ENCODE results near the gene CAVIN3. TPM values are rescaled to one million over a fixed set of nuclear protein-coding genes. Genes with fewer than 3 reads are reported as not detected.

CAVIN3 gene
- 100 to 1,000 TPM in 2 of 9 donors, 10 to 100 TPM in 7; 17.8 to 110 (median 48.5) TPM for total RNA-seq
- 100 to 1,000 TPM in 1 of 3 donors, 10 to 100 TPM in 1, 1 to 10 TPM in 1; 8.4 to 126 (median 70.0) TPM for polyA plus RNA-seq
- long read RNA-seq, donor 1, transcript CAVIN3-201 (2 exons, 1,174 nt) = major isoform, 33 of 33 reads
- long read RNA-seq, donor 1, partial matches to known transcripts = 0 of 33 reads
- long read RNA-seq, donor 1, other reads (novel, unspliced or antisense) = 0 of 33 reads
- long read RNA-seq, donor 2, transcript CAVIN3-201 (2 exons, 1,174 nt) = major isoform, 9 of 9 reads
- long read RNA-seq, donor 2, partial matches to known transcripts = 0 of 9 reads
- long read RNA-seq, donor 2, other reads (novel, unspliced or antisense) = 0 of 9 reads
- long read RNA-seq, donor 3, transcript CAVIN3-201 (2 exons, 1,174 nt) = major isoform, 21 of 21 reads
- long read RNA-seq, donor 3, partial matches to known transcripts = 0 of 21 reads
- long read RNA-seq, donor 3, other reads (novel, unspliced or antisense) = 0 of 21 reads
- long read RNA-seq, donor 4, transcript CAVIN3-201 (2 exons, 1,174 nt) = major isoform, 16 of 19 reads
- long read RNA-seq, donor 4, partial matches to known transcripts = 0 of 19 reads
- long read RNA-seq, donor 4, other reads (novel, unspliced or antisense) = 3 of 19 reads
- long read RNA-seq, donor 5, transcript CAVIN3-201 (2 exons, 1,174 nt) = major isoform, 68 of 72 reads
- long read RNA-seq, donor 5, partial matches to known transcripts = 0 of 72 reads
- long read RNA-seq, donor 5, other reads (novel, unspliced or antisense) = 3 of 72 reads
- long read RNA-seq, donor 6, transcript CAVIN3-201 (2 exons, 1,174 nt) = major isoform, 22 of 28 reads
- long read RNA-seq, donor 6, partial matches to known transcripts = 3 of 28 reads
- long read RNA-seq, donor 6, other reads (novel, unspliced or antisense) = 1 of 28 reads
- long read RNA-seq, donor 7, transcript CAVIN3-201 (2 exons, 1,174 nt) = major isoform, 27 of 27 reads
- long read RNA-seq, donor 7, partial matches to known transcripts = 0 of 27 reads
- long read RNA-seq, donor 7, other reads (novel, unspliced or antisense) = 0 of 27 reads
- long read RNA-seq, donor 8, transcript CAVIN3-201 (2 exons, 1,174 nt) = major isoform, 29 of 31 reads
- long read RNA-seq, donor 8, partial matches to known transcripts = 0 of 31 reads
- long read RNA-seq, donor 8, other reads (novel, unspliced or antisense) = 0 of 31 reads
- long read RNA-seq, donor 9, transcript CAVIN3-201 (2 exons, 1,174 nt) = major isoform, 18 of 18 reads
- long read RNA-seq, donor 9, partial matches to known transcripts = 0 of 18 reads
- long read RNA-seq, donor 9, other reads (novel, unspliced or antisense) = 0 of 18 reads
- long read RNA-seq, donor 10, transcript CAVIN3-201 (2 exons, 1,174 nt) = major isoform, 12 of 12 reads
- long read RNA-seq, donor 10, partial matches to known transcripts = 0 of 12 reads
- long read RNA-seq, donor 10, other reads (novel, unspliced or antisense) = 0 of 12 reads

GRCh38 chr11:6320411-6321155, at the start of gene CAVIN3:
CAVIN3 (minus strand) TSS chr11:6320501; CDS start chr11:6320476, 25 bp downstream.
- no peaks in the 10 kb centered on the region for H3K27me3 ChIP-seq
- WGBS, 4 donors = 12 to 39% (median 21%) methylated on average over 6 to 44 of the region's 44 CpGs
- intact Hi-C loops (cut with DNase I) = no loop called here
- peak; percentile 14 to 59 for TF ChIP-seq POLR2A (IDR thresholded peaks at IDR 0.05)
- TF ChIP-seq CTCF (IDR thresholded peaks at IDR 0.05) = no peak
- peak within 1 kb of the TSS in 3 of 4 donors; percentile 6 to 47 (median 11) for H3K4me3 ChIP-seq
- no peaks in the 10 kb centered on the region for H3K9me3 ChIP-seq (replicated peaks in 1 of 3)
- peak; percentile 73 to 88 (median 83) for DNase-seq
- peak within 1 kb of the TSS in 4 of 5 donors; percentile 75 to 95 (median 88) for H3K27ac ChIP-seq
- no peaks in the 10 kb centered on the region for H3K36me3 ChIP-seq (replicated peaks in 1 of 2)
- H3K4me1 ChIP-seq (replicated peaks in 1 of 2) = peaks cover 11 to 24% of the 10 kb centered on the region in 2 donors

DNA sequence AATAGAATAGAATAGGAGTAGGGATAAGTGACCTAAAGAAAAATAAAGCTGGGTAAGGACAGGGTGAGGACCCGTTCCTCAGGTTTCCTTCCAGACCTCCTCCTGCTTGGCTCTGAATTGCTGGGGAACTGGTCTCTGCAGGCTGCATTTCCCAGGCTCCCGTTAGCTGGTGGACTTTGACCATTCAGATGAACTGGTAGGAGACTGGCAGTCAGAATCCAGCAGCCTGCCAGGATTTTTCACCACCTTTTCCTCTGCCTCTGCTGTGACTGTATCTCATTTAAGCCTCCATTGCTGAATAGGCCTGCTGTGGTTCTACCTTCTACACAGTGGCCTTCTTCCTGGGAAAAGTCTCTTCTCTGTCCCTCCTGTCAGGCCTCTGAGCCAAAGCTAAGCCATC, 45.4 kb upstream of the CAVIN3 start:
- no peaks in the 10 kb centered on the region for H3K4me1 ChIP-seq (replicated peaks in 1 of 2)
- intact Hi-C loops (cut with DNase I) = no loop called here
- 75 to 93% (median 82%) methylated on average over 2 of the region's 2 CpGs for WGBS, 4 donors
- H3K9me3 ChIP-seq (replicated peaks in 1 of 3) = no peaks in the 10 kb centered on the region
- H3K27ac ChIP-seq = no peak overlapping the region
- DNase-seq = no peak
- no peaks in the 10 kb centered on the region for H3K36me3 ChIP-seq (replicated peaks in 1 of 2)
- no peak overlapping the region for H3K4me3 ChIP-seq
- H3K27me3 ChIP-seq = no peaks in the 10 kb centered on the region
- no peak for TF ChIP-seq POLR2A (IDR thresholded peaks at IDR 0.05)
- TF ChIP-seq CTCF (IDR thresholded peaks at IDR 0.05) = no peak

- H3K9me3 ChIP-seq (replicated peaks in 1 of 3) = no peaks in the 10 kb centered on the region
- H3K36me3 ChIP-seq (replicated peaks in 1 of 2) = no peaks in the 10 kb centered on the region
- H3K27me3 ChIP-seq = no peaks in the 10 kb centered on the region
- TF ChIP-seq POLR2A (IDR thresholded peaks at IDR 0.05) (no peak), CTCF (IDR thresholded peaks at IDR 0.05) (peak; percentile 70 to 87 (median 80))
- 62 to 80% (median 69%) methylated on average over 5 to 6 of the region's 6 CpGs for WGBS, 4 donors
- intact Hi-C loops (cut with DNase I) = no loop called here
- DNase-seq = peak; percentile 75 to 92 (median 87)
- H3K4me1 ChIP-seq (replicated peaks in 1 of 2) = no peaks in the 10 kb centered on the region
- no peak overlapping the region for H3K27ac ChIP-seq
- H3K4me3 ChIP-seq = no peak overlapping the region
Observed at GRCh38 chr11:6362873-6363678, 42.8 kb upstream of the CAVIN3 start.
